Amygdala (tissue), 56 donors: ENCODE results near the gene ACTG1.

ENCODE experiments used
- DNase-seq, 56 donors: peaks; one replicate each; lab custom pipeline; 2025; lab: John Stamatoyannopoulos, UW

Gene ACTG1

DNA sequence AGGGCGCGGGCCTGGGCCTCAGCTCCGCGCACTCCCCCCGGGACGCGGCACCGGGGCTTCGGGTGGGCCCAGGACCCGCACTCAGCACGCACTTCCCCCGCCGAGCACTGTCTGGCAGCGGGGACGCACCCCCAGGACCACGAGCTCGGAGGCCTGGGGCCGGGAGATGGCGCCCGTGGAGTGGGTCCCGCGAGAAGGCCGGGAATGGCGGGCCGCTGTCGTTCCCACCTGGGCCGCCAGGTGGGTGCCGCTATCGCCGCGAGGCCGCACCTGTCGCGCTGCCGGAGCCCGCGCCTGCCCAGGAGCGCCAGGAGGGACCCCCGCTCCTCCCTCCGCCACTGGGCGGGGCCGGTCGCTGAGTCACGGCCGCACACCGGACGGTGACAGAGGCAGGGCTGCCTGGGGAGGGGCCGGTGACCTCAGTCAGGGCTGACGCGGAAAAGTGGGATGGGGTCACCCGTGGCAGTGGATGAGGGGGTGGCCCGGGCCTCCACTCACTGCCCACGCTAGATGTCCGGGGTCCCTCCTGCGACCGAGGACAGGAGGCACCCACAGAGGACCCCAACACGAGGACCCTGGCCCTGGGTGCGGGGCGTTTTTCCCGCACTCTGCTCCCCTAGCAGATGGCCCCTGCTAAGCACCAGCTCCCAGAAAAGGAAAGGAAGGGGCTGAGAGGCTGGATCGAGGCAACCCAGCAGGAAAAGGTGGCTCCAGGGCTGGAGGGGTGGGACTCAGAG lies 6.9 kb upstream of the ACTG1 start:
- no peak for DNase-seq

DNA sequence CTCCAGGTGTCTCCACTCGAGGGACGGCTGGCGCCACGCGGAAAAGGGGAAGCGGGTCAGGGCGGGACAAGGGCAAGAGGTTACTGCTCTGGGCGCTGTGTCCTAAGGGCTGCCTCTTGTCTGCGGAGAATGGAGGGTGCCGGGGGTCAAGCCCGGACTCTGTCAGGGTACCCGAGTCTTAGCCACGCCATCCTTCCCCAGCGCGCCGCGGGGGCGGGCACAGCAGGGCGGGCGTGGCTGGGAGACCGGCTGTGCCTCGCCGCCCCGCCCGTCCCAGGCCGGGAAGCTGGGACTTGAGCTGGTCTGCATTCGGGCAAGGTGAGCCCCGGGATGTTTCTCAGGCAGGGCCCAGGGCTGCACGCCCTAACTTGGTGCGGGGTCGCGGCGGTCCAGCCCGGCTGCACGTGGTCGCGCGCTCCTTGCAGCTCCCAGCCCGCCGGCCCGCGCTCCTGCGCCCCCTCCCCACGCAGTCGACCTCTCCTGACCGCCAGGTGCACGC lies 6.2 kb upstream of the ACTG1 start:
- DNase-seq = peak in 1 of 56 donors; percentile 35

DNA sequence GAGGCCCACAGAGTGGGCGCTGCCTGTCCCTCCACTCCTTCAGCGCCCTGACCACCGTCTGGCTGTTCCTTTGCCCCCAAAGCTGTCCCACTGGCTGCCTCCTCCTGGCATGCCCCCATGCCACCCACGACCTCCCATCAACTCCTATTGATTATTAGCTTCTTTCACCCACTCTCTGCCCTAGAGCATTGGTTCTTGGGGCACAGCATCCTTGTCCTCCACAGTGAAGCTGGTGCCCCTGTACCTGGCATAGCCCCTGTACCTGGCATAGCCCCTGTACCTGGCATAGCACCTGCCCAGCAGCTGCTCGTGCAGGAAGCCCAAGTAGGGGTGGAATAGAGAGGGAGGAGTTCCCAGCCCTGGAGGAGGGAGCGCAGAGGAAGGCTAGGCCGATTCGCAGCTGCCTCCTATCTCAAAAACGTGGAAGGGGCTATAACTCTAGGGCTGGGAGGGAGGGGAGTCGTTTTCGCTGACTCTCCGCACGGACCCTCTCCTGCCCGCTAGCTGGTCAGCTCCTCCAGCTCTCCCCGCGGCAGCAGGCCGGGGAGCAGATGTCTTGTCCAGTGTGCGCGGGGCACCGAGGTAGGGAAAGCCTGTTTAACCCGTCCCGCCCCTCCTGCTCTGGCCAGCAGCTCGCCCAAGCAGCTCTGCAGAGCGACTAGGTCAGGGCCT lies 5.7 kb upstream of the ACTG1 start:
- no peak for DNase-seq

DNA sequence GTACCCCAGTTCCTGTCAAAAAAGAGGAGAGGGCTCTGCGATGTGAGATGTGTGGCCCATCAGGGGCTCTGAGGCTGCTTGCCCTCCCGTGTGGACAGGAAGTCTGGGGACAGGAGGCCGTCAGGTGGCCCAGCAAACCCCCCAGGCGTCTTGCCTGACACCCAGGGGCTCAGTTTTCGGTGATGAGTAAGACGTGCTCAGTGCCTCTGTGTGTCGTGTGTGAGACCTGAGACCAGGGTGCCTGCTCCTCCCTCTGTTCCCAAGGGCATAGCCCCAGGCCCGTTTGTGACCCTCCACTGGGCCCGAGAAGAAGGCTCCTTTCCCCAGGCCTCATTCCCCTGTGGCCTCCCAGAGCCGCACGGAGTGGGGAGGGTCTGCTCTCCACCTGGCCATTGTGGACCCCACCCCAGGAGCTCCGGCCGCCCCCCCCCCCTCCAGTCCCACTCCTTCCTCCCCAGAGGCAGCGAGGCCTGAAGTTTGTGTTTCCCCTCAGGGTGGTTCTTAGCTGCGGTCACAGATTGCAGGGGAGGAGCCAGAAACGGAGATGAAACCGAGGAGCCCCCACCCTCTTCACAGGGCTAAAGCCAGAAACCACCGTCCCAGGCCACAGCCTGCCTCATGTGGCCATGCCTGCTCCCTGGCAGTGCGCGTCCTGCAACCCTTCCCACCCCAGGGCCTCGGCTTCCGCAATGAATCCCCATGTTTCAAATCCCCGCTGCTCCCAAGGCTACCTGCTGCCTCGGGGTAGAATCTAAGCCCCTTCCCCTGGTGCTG lies 4.9 kb upstream of the ACTG1 start:
- no peak for DNase-seq

DNA sequence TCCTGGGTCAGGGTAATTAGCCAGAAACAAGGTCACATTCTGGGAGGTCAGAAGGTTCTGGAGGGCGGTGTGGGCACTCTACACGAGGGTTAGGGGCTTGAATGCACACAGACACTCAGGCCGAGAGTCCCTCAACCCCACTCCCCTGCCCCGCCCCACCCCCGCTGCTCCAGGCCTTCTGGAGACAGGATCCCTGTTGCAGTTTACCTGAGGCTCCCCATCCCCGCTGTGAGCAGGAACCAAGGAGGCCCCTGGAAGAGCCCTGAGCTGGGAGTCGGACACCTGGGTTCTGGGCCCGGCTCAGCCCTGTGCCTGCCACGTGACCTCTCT lies 4.4 kb upstream of the ACTG1 start:
- no peak for DNase-seq

DNA sequence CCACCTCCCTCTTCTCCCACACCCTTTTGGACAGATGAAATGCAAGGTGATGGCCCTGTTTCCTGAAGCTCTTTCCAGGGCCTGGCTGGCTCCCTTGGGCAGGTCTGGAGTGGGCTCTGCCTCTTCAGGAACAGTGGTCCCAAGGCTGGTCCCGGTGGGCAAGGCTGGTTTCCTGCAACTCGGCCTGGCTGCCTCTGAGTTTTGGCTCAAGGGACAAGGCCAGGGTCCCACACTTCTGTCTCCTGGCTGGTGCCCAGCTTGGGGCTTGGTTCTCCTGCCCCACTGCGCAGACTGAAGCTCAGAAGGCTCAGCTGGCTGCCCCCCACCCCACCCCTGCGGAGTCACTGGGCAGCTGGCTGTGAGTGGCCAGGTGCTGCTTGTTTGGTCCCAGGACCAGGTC lies 3.8 kb upstream of the ACTG1 start:
- DNase-seq = no peak

DNA sequence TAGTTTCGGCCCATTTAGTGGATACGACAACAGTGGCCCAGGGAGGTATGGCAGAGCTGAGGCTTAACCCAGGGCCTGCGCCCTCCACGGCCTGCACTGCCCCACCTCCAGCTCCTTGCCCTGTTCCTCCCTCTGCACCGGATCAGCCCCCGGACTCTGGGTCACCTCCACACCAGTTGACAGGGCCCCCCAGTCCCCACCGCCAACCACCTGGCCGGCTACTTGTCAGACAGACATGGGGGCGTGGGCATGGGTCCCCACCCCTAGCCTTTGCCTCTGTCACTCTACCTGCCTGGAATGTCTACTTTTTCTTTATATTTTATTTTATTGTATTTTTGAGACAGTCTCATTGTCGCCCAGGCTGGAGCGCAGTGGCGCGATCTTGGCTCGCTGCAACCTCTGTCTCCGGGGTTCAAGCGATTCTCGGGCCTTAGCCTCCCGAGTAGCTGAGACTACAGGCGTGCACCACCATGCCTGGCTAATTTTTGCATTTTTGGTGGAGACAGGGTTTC lies 3.0 kb upstream of the ACTG1 start:
- DNase-seq = no peak

DNA sequence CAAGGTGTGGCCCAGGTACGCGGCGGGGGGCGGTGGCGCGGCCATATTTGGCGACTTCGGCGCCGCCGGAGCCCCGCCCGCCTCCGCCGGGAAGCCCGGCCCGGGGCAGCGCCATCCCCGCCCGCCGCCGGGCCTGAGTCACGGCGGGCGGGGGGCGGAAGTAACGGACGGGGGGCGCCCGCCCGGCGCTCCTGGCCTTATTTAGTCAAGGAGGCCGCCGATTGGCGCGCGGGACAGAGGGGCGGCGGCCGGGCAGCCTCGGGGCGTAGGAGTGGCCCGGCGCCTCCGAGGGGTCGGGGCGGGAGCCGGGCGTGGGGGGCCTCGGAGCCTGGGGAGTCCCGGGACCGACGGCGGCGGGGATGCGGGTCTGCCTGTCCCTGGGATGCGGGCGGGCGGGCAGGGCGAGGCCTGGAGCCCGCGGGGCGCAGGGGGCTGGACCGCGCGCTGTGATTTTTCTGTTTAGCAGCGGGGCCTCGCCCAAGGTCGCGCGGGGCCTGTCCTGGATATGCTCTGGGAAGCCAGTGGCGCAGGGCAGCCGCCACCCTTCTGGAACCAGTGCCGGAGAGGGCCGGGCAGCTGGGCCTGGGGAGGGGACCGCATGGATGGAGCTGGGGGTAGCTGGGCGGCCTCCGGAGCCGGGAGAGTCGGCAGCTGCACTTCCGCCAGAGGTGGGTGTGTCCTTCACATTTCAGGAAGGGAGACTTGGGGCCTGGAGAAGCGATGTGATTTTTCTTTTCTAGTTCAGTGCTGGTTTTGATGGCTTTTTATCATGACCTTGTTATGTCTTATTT lies 2.3 kb upstream of the ACTG1 start:
- DNase-seq = peak in 22 of 56 donors; percentile 16 to 70 (median 36)

DNA sequence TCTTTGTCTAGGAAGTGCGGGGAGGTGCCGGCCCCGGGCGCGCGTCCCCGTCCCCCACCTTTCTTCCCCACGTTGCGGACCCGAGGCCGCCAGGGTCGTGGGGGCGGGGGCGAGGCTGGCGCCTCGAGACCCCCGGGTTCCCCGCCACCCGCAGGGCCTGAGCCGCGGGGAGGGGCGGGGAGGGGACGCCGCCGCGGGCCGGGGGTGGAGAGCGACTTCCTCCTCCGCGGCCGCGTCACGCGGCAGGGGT lies 1.8 kb upstream of the ACTG1 start:
- no peak for DNase-seq

DNA sequence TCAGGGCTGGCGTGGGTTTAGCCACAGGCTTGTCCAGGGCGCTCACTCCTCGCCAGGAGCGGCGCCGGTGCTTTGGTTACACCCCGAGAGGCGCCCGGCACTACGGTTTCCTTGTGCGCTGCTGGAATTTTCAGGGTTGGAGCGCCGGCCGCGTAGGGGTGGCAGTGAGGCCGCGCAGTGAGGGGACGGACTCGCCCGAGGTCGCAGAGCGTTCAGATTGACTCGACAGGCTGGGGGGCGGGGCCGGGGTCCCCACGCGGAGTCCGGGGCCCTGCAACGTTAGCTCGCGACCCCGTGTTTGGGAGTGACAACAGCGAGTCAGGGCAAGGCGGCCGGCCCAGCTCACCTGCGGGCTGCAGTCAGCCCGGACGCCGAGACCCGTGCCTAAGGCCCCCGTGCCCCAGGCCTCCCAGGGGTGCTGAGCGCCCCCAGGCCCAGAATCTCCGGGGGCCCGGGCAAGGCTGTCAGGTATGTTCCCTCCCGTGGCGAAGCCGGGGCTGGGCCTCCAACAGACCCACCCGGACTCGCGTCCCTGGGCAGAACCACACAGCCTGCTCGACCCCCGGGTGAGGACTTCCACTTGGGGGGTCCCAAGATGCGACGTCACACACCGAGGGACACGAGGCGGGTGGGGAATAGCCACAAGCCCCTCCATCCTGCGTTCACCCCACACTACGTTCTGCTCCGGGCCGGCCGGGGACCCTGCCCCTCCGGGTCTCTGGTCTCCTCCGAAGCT lies 1.3 kb upstream of the ACTG1 start:
- DNase-seq = peak in 19 of 56 donors; percentile 39 to 71 (median 63)

DNA sequence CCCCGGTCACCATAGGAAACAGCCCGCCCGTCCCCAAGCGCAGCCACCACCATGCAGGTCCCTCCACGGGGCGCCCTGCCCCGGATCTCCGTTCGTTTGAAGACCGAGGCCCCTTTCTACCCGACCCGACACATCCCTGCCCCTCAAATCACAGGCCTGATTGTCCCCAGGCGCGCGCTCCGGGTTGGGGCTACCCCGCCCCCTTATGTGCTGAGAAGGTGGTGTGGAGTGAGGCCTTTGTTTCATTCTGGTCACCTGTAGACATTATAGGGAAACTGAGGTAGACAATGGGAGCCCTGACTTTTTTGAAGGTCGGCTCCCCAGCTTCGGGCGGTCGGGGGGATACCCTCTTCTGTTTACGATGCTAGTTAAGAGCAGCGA lies 763 bp upstream of the ACTG1 start:
- DNase-seq = peak in 29 of 56 donors; percentile 21 to 71 (median 59)

DNA sequence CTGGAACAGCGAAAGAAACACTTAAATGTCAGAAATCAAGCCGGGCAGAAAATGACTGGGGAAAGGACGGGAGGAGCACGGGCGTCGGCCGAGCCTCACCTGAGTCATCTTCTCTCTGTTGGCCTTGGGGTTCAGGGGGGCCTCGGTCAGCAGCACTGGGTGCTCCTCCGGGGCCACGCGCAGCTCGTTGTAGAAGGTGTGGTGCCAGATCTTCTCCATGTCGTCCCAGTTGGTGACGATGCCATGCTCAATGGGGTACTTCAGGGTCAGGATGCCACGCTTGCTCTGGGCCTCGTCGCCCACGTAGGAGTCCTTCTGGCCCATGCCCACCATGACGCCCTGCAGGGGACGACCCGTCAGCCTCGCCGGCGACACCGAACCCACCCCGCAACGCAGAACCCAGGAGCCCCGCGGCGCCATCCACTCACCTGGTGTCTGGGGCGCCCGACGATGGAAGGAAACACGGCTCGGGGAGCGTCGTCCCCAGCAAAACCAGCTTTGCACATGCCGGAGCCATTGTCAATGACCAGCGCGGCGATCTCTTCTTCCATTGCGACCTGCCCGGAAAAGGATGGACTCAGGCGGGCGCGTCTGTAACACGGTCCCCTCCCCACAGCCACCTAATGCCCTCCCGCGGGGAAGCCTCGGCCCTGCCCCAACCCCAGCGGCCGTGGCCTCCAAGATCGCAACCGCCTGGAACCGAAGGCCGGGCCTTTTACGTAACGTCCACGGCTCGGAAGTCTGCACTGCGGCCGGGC lies 616 bp downstream of the ACTG1 start:
- no peak for DNase-seq

DNA sequence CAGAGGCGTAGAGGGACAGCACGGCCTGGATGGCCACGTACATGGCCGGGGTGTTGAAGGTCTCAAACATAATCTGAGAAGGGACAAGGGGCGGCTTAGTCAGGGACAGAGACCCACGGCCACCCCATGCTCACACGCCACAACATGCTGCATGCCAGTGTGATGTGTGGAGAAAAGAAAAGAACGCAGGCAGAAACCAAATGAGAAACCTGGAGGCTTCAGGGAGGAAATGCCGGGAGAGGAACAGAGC lies 1.1 kb downstream of the ACTG1 start:
- DNase-seq = peak in 1 of 56 donors; percentile 17

DNA sequence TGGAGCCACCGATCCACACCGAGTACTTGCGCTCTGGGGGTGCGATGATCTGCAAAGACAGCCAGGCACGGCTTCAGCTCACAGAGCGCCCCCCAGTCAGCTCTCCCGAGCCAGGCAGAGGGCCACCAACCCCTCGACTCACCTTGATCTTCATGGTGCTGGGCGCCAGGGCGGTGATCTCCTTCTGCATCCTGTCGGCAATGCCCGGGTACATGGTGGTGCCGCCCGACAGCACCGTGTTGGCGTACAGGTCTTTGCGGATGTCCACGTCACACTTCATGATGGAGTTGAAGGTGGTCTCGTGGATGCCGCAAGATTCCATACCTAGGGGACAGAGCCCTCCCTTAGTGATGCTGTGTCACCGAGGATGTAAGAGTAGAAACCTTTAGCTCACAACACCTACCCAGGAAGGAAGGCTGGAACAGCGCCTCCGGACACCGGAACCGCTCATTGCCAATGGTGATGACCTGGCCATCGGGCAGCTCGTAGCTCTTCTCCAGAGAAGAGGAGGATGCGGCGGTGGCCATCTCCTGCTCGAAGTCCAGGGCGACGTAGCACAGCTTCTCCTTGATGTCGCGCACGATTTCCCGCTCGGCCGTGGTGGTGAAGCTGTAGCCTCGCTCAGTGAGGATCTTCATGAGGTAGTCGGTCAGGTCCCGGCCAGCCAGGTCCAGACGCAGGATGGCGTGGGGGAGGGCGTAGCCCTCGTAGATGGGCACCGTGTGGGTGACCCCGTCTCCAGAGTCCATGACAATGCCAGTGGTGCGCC lies 1.6 kb downstream of the ACTG1 start:
- DNase-seq = peak in 2 of 56 donors; percentile 26 to 32

DNA sequence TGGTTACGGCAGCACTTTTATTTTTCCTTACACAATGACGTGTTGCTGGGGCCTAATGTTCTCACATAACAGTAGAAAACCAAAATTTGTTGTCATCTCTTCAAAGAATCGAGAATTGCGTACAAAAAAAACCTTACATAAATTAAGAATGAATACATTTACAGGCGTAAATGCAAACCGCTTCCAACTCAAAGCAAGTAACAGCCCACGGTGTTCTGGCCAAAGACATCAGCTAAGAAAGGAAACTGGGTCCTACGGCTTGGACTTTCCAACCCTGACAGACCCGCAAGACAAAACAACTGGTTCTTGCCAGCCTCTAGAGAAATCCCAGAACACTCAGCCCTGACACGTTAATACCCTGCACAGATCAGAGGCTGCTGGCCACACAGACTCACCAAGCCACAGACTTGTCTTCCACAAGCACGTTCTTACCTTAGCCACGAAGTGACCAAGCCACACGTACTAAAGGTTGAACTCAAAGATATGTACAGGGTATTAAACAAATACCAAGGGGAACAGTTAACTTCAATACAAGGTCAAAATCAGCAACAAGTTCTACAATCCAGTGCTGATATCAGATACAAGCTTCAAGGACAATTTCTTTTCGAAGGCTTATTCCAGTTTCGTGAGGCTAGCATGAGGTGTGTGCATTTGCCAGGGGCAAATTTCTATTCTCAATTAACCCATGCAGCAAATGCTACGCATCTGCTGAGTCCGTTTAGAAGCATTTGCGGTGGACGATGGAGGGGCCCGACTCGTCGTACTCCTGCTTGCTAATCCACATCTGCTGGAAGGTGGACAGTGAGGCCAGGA lies 2.4 kb downstream of the ACTG1 start:
- no peak for DNase-seq

DNA sequence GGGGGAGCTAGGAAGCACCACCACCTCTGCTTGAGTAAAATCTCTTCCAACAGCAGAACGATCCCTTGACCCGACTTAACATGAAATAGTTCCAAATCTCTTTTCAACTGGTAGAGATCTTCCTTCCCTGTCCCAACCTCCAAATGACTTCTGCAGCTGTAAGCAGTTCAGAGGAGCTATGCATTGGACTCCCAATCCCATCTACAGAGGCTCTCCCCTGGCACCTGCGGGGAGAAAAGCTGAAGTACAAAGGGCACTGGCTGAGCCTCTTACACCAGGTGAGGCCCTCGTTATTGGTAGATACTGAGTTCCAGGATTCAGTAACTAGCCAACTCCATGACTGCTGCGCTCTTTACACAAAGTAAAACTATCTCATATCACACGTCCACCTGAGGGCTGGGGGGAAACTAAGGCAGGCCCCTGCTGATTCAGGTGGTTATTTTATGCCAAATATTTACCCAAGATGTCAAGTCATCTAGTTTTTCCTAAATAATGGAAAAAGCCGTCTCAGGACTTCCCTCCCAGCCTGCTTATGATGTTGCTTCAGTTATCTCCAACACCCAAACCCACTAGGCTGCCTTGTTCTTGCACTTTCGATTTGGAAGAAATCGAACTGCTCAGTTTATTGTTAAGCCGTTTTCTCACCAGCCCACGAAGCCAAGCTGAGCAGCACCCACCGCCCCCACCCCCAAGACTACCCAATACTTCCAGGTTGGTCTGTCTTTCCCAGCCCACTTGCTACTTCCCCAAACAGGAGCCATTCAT lies 3.2 kb downstream of the ACTG1 start:
- DNase-seq = peak in 2 of 56 donors; percentile 11 to 31

DNA sequence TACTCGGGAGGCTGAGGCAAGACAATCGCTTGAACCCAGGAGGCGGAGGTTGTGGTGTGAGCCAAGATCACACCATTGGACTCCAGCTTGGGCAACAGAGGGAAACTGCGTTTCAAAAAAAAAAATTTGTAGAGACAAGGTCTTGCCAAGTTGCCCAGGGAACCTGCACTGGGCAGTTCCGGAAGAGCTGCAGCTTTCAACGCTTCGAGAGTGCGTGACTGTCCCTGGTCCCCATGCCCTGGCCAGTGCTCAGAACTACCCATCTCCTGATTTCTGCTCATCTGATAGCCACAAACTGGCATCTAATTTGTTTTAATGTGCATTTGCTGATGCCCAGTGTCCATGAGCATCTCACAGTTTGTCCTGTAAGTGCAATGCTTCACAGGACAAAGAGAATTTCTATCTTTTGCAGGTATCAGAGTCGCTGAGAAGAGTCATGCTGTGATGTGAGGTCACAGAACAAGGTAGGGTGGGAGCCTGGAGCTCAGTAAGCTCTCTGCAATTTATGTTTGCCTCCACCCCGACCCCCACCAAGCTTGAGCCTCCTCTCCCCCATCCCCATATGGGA lies 3.9 kb downstream of the ACTG1 start:
- DNase-seq = no peak
